ENCODE results near the gene UTF1.
"Not testable (repeated sequence)": the region's sequence is repeated elsewhere in the genome, so short reads cannot be mapped to it uniquely, and the experiment has no call there.

Gene UTF1

GRCh38 chr10:133209641-133210040 lies 20.4 kb upstream of the UTF1 start:
- DNase-seq (ENCODE audit: low read depth): no peak

- DNase-seq (ENCODE audit: low read depth): no peak
Observed at GRCh38 chr10:133210398-133211140, 19.4 kb upstream of the UTF1 start.

GRCh38 chr10:133211141-133211830 lies 18.7 kb upstream of the UTF1 start:
- no peak for DNase-seq (ENCODE audit: low read depth)

GRCh38 chr10:133211959-133212852 lies 17.8 kb upstream of the UTF1 start:
- DNase-seq (ENCODE audit: low read depth): no peak

GRCh38 chr10:133212853-133213494 lies 17.0 kb upstream of the UTF1 start:
- DNase-seq (ENCODE audit: low read depth): no peak

GRCh38 chr10:133213641-133214467 lies 16.2 kb upstream of the UTF1 start:
- DNase-seq (ENCODE audit: low read depth): no peak

- DNase-seq (ENCODE audit: low read depth): no peak
Observed at GRCh38 chr10:133214468-133215410, 15.3 kb upstream of the UTF1 start.

- DNase-seq (ENCODE audit: low read depth): no peak
Observed at GRCh38 chr10:133215586-133215985, 14.4 kb upstream of the UTF1 start.

GRCh38 chr10:133216776-133217175 lies 13.2 kb upstream of the UTF1 start:
- no peak for DNase-seq (ENCODE audit: low read depth)

GRCh38 chr10:133217800-133218589 lies 12.0 kb upstream of the UTF1 start:
- no peak for DNase-seq (ENCODE audit: low read depth)

GRCh38 chr10:133218891-133219290 lies 11.1 kb upstream of the UTF1 start:
- no peak for DNase-seq (ENCODE audit: low read depth)

- no peak for DNase-seq (ENCODE audit: low read depth)
Observed at GRCh38 chr10:133219782-133220181, 10.2 kb upstream of the UTF1 start.

GRCh38 chr10:133221331-133221730 lies 8.7 kb upstream of the UTF1 start:
- no peak for DNase-seq (ENCODE audit: low read depth)

GRCh38 chr10:133221756-133222155 lies 8.3 kb upstream of the UTF1 start:
- not testable (repeated sequence) for DNase-seq (ENCODE audit: low read depth)

- DNase-seq (ENCODE audit: low read depth): no peak
Observed at GRCh38 chr10:133224076-133224475, 5.9 kb upstream of the UTF1 start.

GRCh38 chr10:133224756-133225372 lies 5.2 kb upstream of the UTF1 start:
- no peak for DNase-seq (ENCODE audit: low read depth)

- no peak for DNase-seq (ENCODE audit: low read depth)
Observed at GRCh38 chr10:133225707-133226191, 4.3 kb upstream of the UTF1 start.

GRCh38 chr10:133226251-133226808 lies 3.7 kb upstream of the UTF1 start:
- no peak for DNase-seq (ENCODE audit: low read depth)
